Thymus (tissue), 11 donors: ENCODE results near the gene KAZN. TPM values are rescaled to one million over a fixed set of nuclear protein-coding genes. Genes with fewer than 3 reads are reported as not detected.

Experiments
- DNase-seq, 9 donors: peaks; one replicate each; pipeline ENCODE4 v3.0.0-alpha.2; 2013; ENCODE audit warnings: low spot score in 9 of 9, low read depth in 6 of 9, missing footprints in 1 of 9
- H3K27ac ChIP-seq, 2 donors: one replicate each; pipeline ENCODE4 v1.5.1; 2013; ENCODE audit warnings: control low read depth in 1 of 2, low read depth in 1 of 2, low read length in 1 of 2, mild to moderate bottlenecking in 1 of 2, moderate library complexity in 1 of 2
- H3K27me3 ChIP-seq, 2 donors: one replicate each; pipeline ENCODE4 v1.5.1; 2013; ENCODE audit warnings: low read length in 1 of 2; ENCODE audit not compliant: control insufficient read depth in 2 of 2, insufficient read depth in 1 of 2
- H3K36me3 ChIP-seq, 2 donors: one replicate each; pipeline ENCODE4 v1.5.1; 2013; ENCODE audit warnings: low read length in 1 of 2, mild to moderate bottlenecking in 1 of 2, moderate library complexity in 1 of 2; ENCODE audit not compliant: control insufficient read depth in 2 of 2, insufficient read depth in 2 of 2
- H3K4me1 ChIP-seq, 2 donors: one replicate each; pipeline ENCODE4 v1.5.1; 2013; ENCODE audit warnings: low read length in 2 of 2; ENCODE audit not compliant: control insufficient read depth in 2 of 2, insufficient read depth in 2 of 2
- H3K4me3 ChIP-seq, 2 donors: one replicate each; pipeline ENCODE4 v1.5.1; 2013; ENCODE audit warnings: low read length in 2 of 2, control low read depth in 1 of 2, mild to moderate bottlenecking in 1 of 2
- H3K9me3 ChIP-seq, 2 donors: one replicate each; pipeline ENCODE4 v1.5.1; 2013; ENCODE audit warnings: low read length in 1 of 2, mild to moderate bottlenecking in 1 of 2; ENCODE audit not compliant: control insufficient read depth in 2 of 2, insufficient read depth in 1 of 2
- WGBS: extraction: QIAGEN DNeasy Blood & Tissue Kit; methylation state at CpG from one replicate; pipeline ENCODE4 v1.1.7; 2013; 5-methylcytosine and 5-hydroxymethylcytosine counted together
- polyA plus RNA-seq: library from polyadenylated mRNA; stranded (reverse); fragments of 200-250 nt; gene quantifications from one replicate; pipeline ENCODE4 v1.2.3, GENCODE V29; 2013
- total RNA-seq: library from RNA; stranded (reverse); fragments of 120-200 nt; gene quantifications from one replicate; pipeline ENCODE4 v1.2.4, GENCODE V29; 2013
- donor health status: healthy.

Gene KAZN
- total and polyA plus RNA-seq, 2 donors, result 1.3 to 5.7 TPM

GRCh38 chr1:14615549-14616218 is 17.2 kb downstream of the KAZN start:
- H3K4me3 ChIP-seq, result no peak overlapping the region
- 93% methylated on average over 12 of the region's 12 CpGs for WGBS
- H3K4me1 ChIP-seq, result no peaks in the 10 kb centered on the region
- H3K9me3 ChIP-seq, result no peaks in the 10 kb centered on the region
- no peaks in the 10 kb centered on the region for H3K36me3 ChIP-seq
- no peak overlapping the region for H3K27ac ChIP-seq
- no peak for DNase-seq
- no peaks in the 10 kb centered on the region for H3K27me3 ChIP-seq

- H3K27ac ChIP-seq, result no peak overlapping the region
- 87% methylated on average over 11 of the region's 11 CpGs for WGBS
These were observed 18.3 kb downstream of the KAZN start for GRCh38 chr1:14616632-14617396.

GRCh38 chr1:14617791-14618190 is 19.3 kb downstream of the KAZN start:
- H3K4me3 ChIP-seq, result no peak overlapping the region
- no peak for DNase-seq
- no peaks in the 10 kb centered on the region for H3K36me3 ChIP-seq
- H3K27me3 ChIP-seq, result no peaks in the 10 kb centered on the region
- 97% methylated on average over 7 of the region's 7 CpGs for WGBS
- H3K27ac ChIP-seq, result no peak overlapping the region
- H3K4me1 ChIP-seq, result no peaks in the 10 kb centered on the region
- H3K9me3 ChIP-seq, result no peaks in the 10 kb centered on the region

More at GRCh38 chr1:14616632-14617396, 18.3 kb downstream of the KAZN start:
- H3K27me3 ChIP-seq, result no peaks in the 10 kb centered on the region
- H3K4me3 ChIP-seq, result no peak overlapping the region
- no peaks in the 10 kb centered on the region for H3K36me3 ChIP-seq
- DNase-seq, result no peak
- no peaks in the 10 kb centered on the region for H3K4me1 ChIP-seq
- H3K9me3 ChIP-seq, result no peaks in the 10 kb centered on the region

- Histone ChIP-seq H3K4me3 (no peak overlapping the region), H3K27ac (no peak overlapping the region), H3K9me3 (no peaks in the 10 kb centered on the region), H3K27me3 (no peaks in the 10 kb centered on the region), H3K36me3 (no peaks in the 10 kb centered on the region), H3K4me1 (no peaks in the 10 kb centered on the region)
- DNase-seq, result no peak
These were observed 22.5 kb downstream of the KAZN start for GRCh38 chr1:14620941-14621340.

- no peak overlapping the region for H3K27ac ChIP-seq
- WGBS, result 96% methylated on average over 2 of the region's 2 CpGs
- H3K27me3 ChIP-seq, result no peaks in the 10 kb centered on the region
- H3K4me1 ChIP-seq, result peaks cover 0 to 14% of the 10 kb centered on the region in 2 donors
- no peaks in the 10 kb centered on the region for H3K9me3 ChIP-seq
- H3K36me3 ChIP-seq, result no peaks in the 10 kb centered on the region
- DNase-seq, result no peak
- H3K4me3 ChIP-seq, result no peak overlapping the region
These were observed 24.6 kb downstream of the KAZN start for GRCh38 chr1:14623090-14623489.

- WGBS, result 97% methylated on average over 7 of the region's 7 CpGs
- no peak for DNase-seq
- H3K27me3 ChIP-seq, result no peaks in the 10 kb centered on the region
- H3K9me3 ChIP-seq, result no peaks in the 10 kb centered on the region
- peaks cover 0 to 14% of the 10 kb centered on the region in 2 donors for H3K4me1 ChIP-seq
- H3K36me3 ChIP-seq, result no peaks in the 10 kb centered on the region
- H3K4me3 ChIP-seq, result no peak overlapping the region
- H3K27ac ChIP-seq, result no peak overlapping the region
These were observed 26.5 kb downstream of the KAZN start for GRCh38 chr1:14624941-14625340.

GRCh38 chr1:14625572-14625971 is 27.1 kb downstream of the KAZN start:
- Histone ChIP-seq H3K27me3 (no peaks in the 10 kb centered on the region), H3K27ac (no peak overlapping the region), H3K4me1 (peaks cover 0 to 14% of the 10 kb centered on the region in 2 donors), H3K36me3 (no peaks in the 10 kb centered on the region), H3K4me3 (no peak overlapping the region), H3K9me3 (no peaks in the 10 kb centered on the region)
- WGBS, result 90% methylated on average over 11 of the region's 11 CpGs
- DNase-seq, result no peak

- H3K27ac ChIP-seq, result no peak overlapping the region
- 92% methylated on average over 5 of the region's 5 CpGs for WGBS
- DNase-seq, result no peak
- H3K4me3 ChIP-seq, result no peak overlapping the region
- H3K4me1 ChIP-seq, result peaks cover 0 to 14% of the 10 kb centered on the region in 2 donors
- no peaks in the 10 kb centered on the region for H3K9me3 ChIP-seq
- H3K36me3 ChIP-seq, result no peaks in the 10 kb centered on the region
- H3K27me3 ChIP-seq, result no peaks in the 10 kb centered on the region
These were observed 27.5 kb downstream of the KAZN start for GRCh38 chr1:14625996-14626395.

- Histone ChIP-seq H3K4me3 (no peak overlapping the region), H3K27me3 (no peaks in the 10 kb centered on the region)
These were observed 28.6 kb downstream of the KAZN start for GRCh38 chr1:14626869-14627607.

More at GRCh38 chr1:14626869-14627607, 28.6 kb downstream of the KAZN start:
- WGBS, result 69% methylated on average over 11 of the region's 11 CpGs
- Histone ChIP-seq H3K4me1 (peaks cover 0 to 14% of the 10 kb centered on the region in 2 donors), H3K9me3 (no peaks in the 10 kb centered on the region), H3K27ac (no peak overlapping the region), H3K36me3 (no peaks in the 10 kb centered on the region)
- peak in 7 of 9 donors; percentile 2 to 50 (median 45) for DNase-seq
